ENCODE results near the gene SPTBN1.

The SPTBN1 gene

DNA sequence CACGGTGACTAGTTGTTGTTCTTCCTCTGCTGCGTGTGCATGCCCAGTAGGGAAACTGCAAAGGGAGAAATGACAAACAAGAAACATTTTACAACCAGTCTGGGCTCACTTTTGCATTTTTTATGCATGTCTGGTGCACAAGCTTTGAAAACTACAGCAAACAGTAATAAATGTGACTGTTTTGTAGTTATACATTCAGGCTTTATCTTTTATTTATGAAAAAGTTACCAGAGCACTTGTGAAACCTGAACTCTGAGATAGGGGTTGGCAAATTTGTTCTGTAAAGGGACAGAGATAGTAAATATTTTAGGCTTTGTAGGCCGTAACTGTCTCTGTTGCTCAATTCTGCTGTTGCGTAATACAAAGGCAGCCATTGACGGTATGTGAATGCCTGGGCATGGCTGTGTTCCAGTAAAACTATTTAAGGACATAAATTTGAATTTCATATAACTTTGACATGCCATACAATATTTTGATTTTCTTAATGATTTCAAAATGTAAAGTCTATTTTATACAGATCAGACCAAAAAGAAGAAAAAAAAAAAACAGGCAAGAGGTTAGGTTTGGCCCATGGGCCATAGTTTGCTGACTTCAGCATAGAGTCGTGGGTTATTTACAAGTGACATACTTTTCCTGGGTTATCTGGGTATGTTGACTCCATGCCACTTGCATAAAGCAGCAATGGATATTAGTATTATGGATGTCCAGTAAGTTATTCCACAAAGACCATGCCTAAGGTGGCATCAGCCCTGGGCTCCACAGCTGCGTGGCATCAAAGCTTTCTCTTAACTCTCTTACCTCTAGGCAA lies 213.8 kb downstream of the SPTBN1 start:
- TF ChIP-seq ARNTL (CRISPR knock-in tag; IDR thresholded peaks at IDR 0.05; ENCODE audit: borderline replicate concordance, low read depth) (no peak), ZNF70 (CRISPR knock-in tag; IDR thresholded peaks at IDR 0.05) (no peak), ZFP30 (CRISPR knock-in tag; IDR thresholded peaks at IDR 0.05) (no peak), CSDC2 (CRISPR knock-in tag; IDR thresholded peaks at IDR 0.05) (no peak), TCF4 (CRISPR knock-in tag; IDR thresholded peaks at IDR 0.05; ENCODE audit: borderline replicate concordance) (no peak), PPARA (CRISPR knock-in tag; IDR thresholded peaks at IDR 0.05; ENCODE audit: borderline replicate concordance) (no peak), ZC3H10 (CRISPR knock-in tag; IDR thresholded peaks at IDR 0.05) (no peak), OSR1 (CRISPR knock-in tag; IDR thresholded peaks at IDR 0.05) (no peak), POU6F1 (CRISPR knock-in tag; IDR thresholded peaks at IDR 0.05; ENCODE audit: borderline replicate concordance, low read depth) (no peak), ZFP3 (CRISPR knock-in tag; IDR thresholded peaks at IDR 0.05) (no peak), ESRRG (CRISPR knock-in tag; IDR thresholded peaks at IDR 0.05) (no peak), RARB (CRISPR knock-in tag; IDR thresholded peaks at IDR 0.05) (no peak)
- TF ChIP-seq, protein P1, sequence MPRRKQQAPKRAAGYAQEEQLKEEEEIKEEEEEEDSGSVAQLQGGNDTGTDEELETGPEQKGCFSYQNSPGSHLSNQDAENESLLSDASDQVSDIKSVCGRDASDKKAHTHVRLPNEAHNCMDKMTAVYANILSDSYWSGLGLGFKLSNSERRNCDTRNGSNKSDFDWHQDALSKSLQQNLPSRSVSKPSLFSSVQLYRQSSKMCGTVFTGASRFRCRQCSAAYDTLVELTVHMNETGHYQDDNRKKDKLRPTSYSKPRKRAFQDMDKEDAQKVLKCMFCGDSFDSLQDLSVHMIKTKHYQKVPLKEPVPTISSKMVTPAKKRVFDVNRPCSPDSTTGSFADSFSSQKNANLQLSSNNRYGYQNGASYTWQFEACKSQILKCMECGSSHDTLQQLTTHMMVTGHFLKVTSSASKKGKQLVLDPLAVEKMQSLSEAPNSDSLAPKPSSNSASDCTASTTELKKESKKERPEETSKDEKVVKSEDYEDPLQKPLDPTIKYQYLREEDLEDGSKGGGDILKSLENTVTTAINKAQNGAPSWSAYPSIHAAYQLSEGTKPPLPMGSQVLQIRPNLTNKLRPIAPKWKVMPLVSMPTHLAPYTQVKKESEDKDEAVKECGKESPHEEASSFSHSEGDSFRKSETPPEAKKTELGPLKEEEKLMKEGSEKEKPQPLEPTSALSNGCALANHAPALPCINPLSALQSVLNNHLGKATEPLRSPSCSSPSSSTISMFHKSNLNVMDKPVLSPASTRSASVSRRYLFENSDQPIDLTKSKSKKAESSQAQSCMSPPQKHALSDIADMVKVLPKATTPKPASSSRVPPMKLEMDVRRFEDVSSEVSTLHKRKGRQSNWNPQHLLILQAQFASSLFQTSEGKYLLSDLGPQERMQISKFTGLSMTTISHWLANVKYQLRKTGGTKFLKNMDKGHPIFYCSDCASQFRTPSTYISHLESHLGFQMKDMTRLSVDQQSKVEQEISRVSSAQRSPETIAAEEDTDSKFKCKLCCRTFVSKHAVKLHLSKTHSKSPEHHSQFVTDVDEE (CRISPR knock-in tag; IDR thresholded peaks at IDR 0.05), result no peak
- TF ChIP-seq, protein P2, sequence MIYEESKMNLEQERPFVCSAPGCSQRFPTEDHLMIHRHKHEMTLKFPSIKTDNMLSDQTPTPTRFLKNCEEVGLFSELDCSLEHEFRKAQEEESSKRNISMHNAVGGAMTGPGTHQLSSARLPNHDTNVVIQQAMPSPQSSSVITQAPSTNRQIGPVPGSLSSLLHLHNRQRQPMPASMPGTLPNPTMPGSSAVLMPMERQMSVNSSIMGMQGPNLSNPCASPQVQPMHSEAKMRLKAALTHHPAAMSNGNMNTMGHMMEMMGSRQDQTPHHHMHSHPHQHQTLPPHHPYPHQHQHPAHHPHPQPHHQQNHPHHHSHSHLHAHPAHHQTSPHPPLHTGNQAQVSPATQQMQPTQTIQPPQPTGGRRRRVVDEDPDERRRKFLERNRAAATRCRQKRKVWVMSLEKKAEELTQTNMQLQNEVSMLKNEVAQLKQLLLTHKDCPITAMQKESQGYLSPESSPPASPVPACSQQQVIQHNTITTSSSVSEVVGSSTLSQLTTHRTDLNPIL (CRISPR knock-in tag; IDR thresholded peaks at IDR 0.05; ENCODE audit: low read depth), result no peak
- TF ChIP-seq, protein P3, sequence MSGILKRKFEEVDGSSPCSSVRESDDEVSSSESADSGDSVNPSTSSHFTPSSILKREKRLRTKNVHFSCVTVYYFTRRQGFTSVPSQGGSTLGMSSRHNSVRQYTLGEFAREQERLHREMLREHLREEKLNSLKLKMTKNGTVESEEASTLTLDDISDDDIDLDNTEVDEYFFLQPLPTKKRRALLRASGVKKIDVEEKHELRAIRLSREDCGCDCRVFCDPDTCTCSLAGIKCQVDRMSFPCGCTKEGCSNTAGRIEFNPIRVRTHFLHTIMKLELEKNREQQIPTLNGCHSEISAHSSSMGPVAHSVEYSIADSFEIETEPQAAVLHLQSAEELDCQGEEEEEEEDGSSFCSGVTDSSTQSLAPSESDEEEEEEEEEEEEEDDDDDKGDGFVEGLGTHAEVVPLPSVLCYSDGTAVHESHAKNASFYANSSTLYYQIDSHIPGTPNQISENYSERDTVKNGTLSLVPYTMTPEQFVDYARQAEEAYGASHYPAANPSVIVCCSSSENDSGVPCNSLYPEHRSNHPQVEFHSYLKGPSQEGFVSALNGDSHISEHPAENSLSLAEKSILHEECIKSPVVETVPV (CRISPR knock-in tag; IDR thresholded peaks at IDR 0.05), result no peak
- ATAC-seq, result no peak

DNA sequence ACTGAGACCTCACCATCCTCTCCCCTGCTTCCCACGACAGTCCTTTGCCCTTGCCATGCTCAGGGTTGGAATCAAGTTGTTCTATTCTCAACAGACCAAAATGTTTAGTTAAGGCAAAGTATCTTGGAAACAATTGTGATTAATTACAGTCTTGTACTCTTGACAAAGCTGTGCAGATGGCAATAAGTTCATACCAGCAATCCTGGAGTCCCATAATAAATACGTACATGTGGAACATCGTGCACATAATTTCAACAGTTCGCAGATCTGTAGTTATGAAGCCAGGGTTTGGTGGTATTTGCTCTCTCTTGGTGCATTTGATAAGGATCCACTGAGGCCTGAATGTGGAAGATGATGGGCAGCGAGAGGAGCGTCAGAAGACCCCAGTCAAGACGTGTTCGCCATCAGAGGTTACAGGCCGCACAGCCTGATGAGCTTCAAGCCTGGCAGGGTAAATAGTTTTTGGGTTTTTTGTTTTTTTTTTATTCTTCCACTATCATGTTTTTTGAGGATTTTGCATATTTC lies 214.4 kb downstream of the SPTBN1 start:
- ATAC-seq, result no peak
- TF ChIP-seq, protein P3 (CRISPR knock-in tag; IDR thresholded peaks at IDR 0.05), result no peak
- TF ChIP-seq PPARA (CRISPR knock-in tag; IDR thresholded peaks at IDR 0.05; ENCODE audit: borderline replicate concordance), result no peak
- no peak for TF ChIP-seq BACH2 (CRISPR knock-in tag; IDR thresholded peaks at IDR 0.05; ENCODE audit: borderline replicate concordance)

- no peak for ATAC-seq
- TF ChIP-seq ISL1 (CRISPR knock-in tag; IDR thresholded peaks at IDR 0.05) (no peak), POU6F1 (CRISPR knock-in tag; IDR thresholded peaks at IDR 0.05; ENCODE audit: borderline replicate concordance, low read depth) (no peak), ZNF8 (CRISPR knock-in tag; IDR thresholded peaks at IDR 0.05) (no peak), PPARA (CRISPR knock-in tag; IDR thresholded peaks at IDR 0.05; ENCODE audit: borderline replicate concordance) (no peak), ZNF70 (CRISPR knock-in tag; IDR thresholded peaks at IDR 0.05) (no peak), SNAI2 (CRISPR knock-in tag; IDR thresholded peaks at IDR 0.05) (no peak), ZFP30 (CRISPR knock-in tag; IDR thresholded peaks at IDR 0.05) (no peak), CSDC2 (CRISPR knock-in tag; IDR thresholded peaks at IDR 0.05) (no peak), ZNF565 (CRISPR knock-in tag; conservative IDR thresholded peaks at IDR 0.05; ENCODE audit: low read depth) (no peak), ZC3H10 (CRISPR knock-in tag; IDR thresholded peaks at IDR 0.05) (no peak), OSR1 (CRISPR knock-in tag; IDR thresholded peaks at IDR 0.05) (no peak), RARB (CRISPR knock-in tag; IDR thresholded peaks at IDR 0.05) (no peak), GLIS3 (CRISPR knock-in tag; IDR thresholded peaks at IDR 0.05) (no peak)
Observed at GRCh38 chr2:54671010-54671409, 214.9 kb downstream of the SPTBN1 start.
